HCT116 (cell line): Measurements from ENCODE around the gene GPD1L. TPM values are rescaled to one million over a fixed set of nuclear protein-coding genes. Genes with fewer than 3 reads are reported as not detected.

Source experiments
- ATAC-seq: fragments of 200-7000 bp; cut with Tn5 transposase; 2 replicates; pipeline ENCODE4 v1.9.1; 2020; ENCODE audit warnings: mild to moderate bottlenecking, moderate library complexity
- BruUV-seq: library from RNA; stranded (reverse); fragments of 400-500 nt; replicated peaks from 2 replicates; lab custom pipeline; 2021; lab: Mats Ljungman, UMichigan
- CTCF ChIA-PET: fragments of 300-600 bp; sonication (Branson Sonifier 250); formaldehyde crosslinking; loops from one replicate; lab custom pipeline; 2021; ENCODE audit warnings: antibody characterized with exemption; lab: Charles Lee
- POLR2A ChIA-PET: fragments of 300-600, 350-600 bp; sonication (Branson Sonifier 250); formaldehyde crosslinking; loops from one replicate; lab custom pipeline; 2021; ENCODE audit warnings: antibody characterized with exemption; lab: Charles Lee
- RAD21 ChIA-PET, 2 experiments: fragments of 300-600 bp; sonication (Branson Sonifier 250); formaldehyde crosslinking; loops; one replicate each; lab custom pipeline; 2023; ENCODE audit warnings: low total read pairs in 2 of 2; ENCODE audit not compliant: uncharacterized antibody in 2 of 2, unreplicated experiment in 2 of 2, low non-redundant PET in 1 of 2; lab: Charles Lee
- DNase-seq: peaks from one replicate; pipeline ENCODE4 v3.0.0-alpha.2; 2010; ENCODE audit warnings: low read depth, low spot score
- H2AFZ ChIP-seq: fragments of 200-600 bp; shearing (Covaris generic), sonication (generic); 2 replicates; pipeline ENCODE4 v1.6.1; 2017; ENCODE audit warnings: low read depth, mixed run types, mixed read lengths, antibody characterized with exemption, low read length; ENCODE audit not compliant: poor library complexity, severe bottlenecking
- H3K27ac ChIP-seq: 2 replicates; pipeline ENCODE4 v1.5.1; 2012; ENCODE audit warnings: low read depth, low read length
- H3K27me3 ChIP-seq: fragments of 200-600 bp; sonication (generic); 2 replicates; pipeline ENCODE4 v1.6.1; 2016; ENCODE audit warnings: mixed run types, low read length, mixed read lengths; ENCODE audit not compliant: insufficient read depth
- H3K36me3 ChIP-seq, 2 experiments: fragments of 200-500 bp in 1 of 2; fragments of 200-600 bp in 1 of 2; sonication (Bioruptor generic) in 1 of 2; sonication (generic) in 1 of 2; 2 replicates each; pipeline versions ENCODE4 v1.5.1 to v1.6.1; 2014 to 2016; ENCODE audit warnings: low read length in 2 of 2, inconsistent platforms in 1 of 2, mixed read lengths in 1 of 2, mixed run types in 1 of 2; ENCODE audit not compliant: insufficient read depth in 2 of 2, control insufficient read depth in 1 of 2
- H3K4me1 ChIP-seq, 2 experiments: fragments of 200-600 bp in 1 of 2; sonication (generic) in 1 of 2; 2 replicates each; pipeline versions ENCODE4 v1.5.1 to v1.6.1; 2012 to 2017; ENCODE audit warnings: low read length in 2 of 2, inconsistent platforms in 1 of 2, mild to moderate bottlenecking in 1 of 2, mixed read lengths in 1 of 2, mixed run types in 1 of 2, moderate library complexity in 1 of 2; ENCODE audit not compliant: insufficient read depth in 2 of 2, control insufficient read depth in 1 of 2
- H3K4me2 ChIP-seq: fragments of 200-600 bp; sonication (generic); 2 replicates; pipeline ENCODE4 v1.6.1; 2017; ENCODE audit warnings: mixed run types, low read length, mixed read lengths
- H3K4me3 ChIP-seq, 2 experiments: fragments of 200-600 bp in 1 of 2; sonication (generic) in 1 of 2; replicated peaks in 1 of 2; 2 replicates each; pipeline ENCODE4 v1.5.1; 2011 to 2016; ENCODE audit warnings: low read length in 2 of 2, control low read depth in 1 of 2, low read depth in 1 of 2, mild to moderate bottlenecking in 1 of 2, mixed read lengths in 1 of 2, mixed run types in 1 of 2
- H3K79me2 ChIP-seq: fragments of 200-600 bp; sonication (generic); 2 replicates; pipeline ENCODE4 v1.6.1; 2017; ENCODE audit warnings: mild to moderate bottlenecking, mixed run types, low read length, moderate library complexity, mixed read lengths; ENCODE audit not compliant: insufficient read depth
- H3K9ac ChIP-seq: fragments of 200-600 bp; sonication (generic); 2 replicates; pipeline ENCODE4 v1.6.1; 2016; ENCODE audit warnings: low read length, mixed read lengths
- H3K9me2 ChIP-seq: fragments of 200-600 bp; sonication (generic), shearing (Covaris generic); 2 replicates; pipeline ENCODE4 v1.6.1; 2017; ENCODE audit warnings: mixed run types, mild to moderate bottlenecking, moderate library complexity; ENCODE audit not compliant: insufficient read depth
- H3K9me3 ChIP-seq, 2 experiments: fragments of 200-500 bp in 1 of 2; fragments of 200-600 bp in 1 of 2; sonication (Bioruptor generic) in 1 of 2; sonication (generic) in 1 of 2; 2 replicates each; pipeline ENCODE4 v1.6.1; 2014 to 2017; ENCODE audit warnings: low read length in 2 of 2, mixed read lengths in 2 of 2, inconsistent platforms in 1 of 2, low read depth in 1 of 2, mild to moderate bottlenecking in 1 of 2, mixed run types in 1 of 2, moderate library complexity in 1 of 2; ENCODE audit not compliant: control insufficient read depth in 1 of 2, insufficient read depth in 1 of 2
- H4K20me1 ChIP-seq: fragments of 200-600 bp; sonication (generic), shearing (Covaris generic); 2 replicates; pipeline ENCODE4 v1.6.1; 2017; ENCODE audit warnings: mixed run types, mild to moderate bottlenecking, moderate library complexity; ENCODE audit not compliant: insufficient read depth
- CTCF ChIP-seq, 3 experiments: fragments of 200-600 bp in 1 of 3; sonication (generic) in 1 of 3; IDR thresholded peaks in 2 of 3; conservative IDR thresholded peaks in 1 of 3; 2 replicates each; pipeline ENCODE4 v1.5.1; 2012 to 2017; ENCODE audit warnings: low read depth in 2 of 3, low read length in 2 of 3, antibody characterized with exemption in 1 of 3, borderline replicate concordance in 1 of 3, control low read depth in 1 of 3, mild to moderate bottlenecking in 1 of 3, mixed read lengths in 1 of 3, mixed run types in 1 of 3, moderate library complexity in 1 of 3; ENCODE audit not compliant: insufficient read depth in 1 of 3
- EZH2 ChIP-seq: fragments of 200-600 bp; sonication (generic); IDR thresholded peaks from 2 replicates; pipeline ENCODE4 v1.6.1; 2017; ENCODE audit warnings: antibody characterized with exemption, mixed run types
- FOSL1 ChIP-seq: IDR thresholded peaks from 2 replicates; pipeline ENCODE4 v1.6.1; 2012; ENCODE audit warnings: low read depth
- RAD21 ChIP-seq: IDR thresholded peaks from 2 replicates; pipeline ENCODE4 v1.6.1; 2012; ENCODE audit warnings: low read depth, mild to moderate bottlenecking
- REST ChIP-seq: IDR thresholded peaks from 2 replicates; pipeline ENCODE4 v1.6.1; 2012; ENCODE audit warnings: low read depth
- YY1 ChIP-seq: IDR thresholded peaks from 2 replicates; pipeline ENCODE4 v1.6.1; 2011; ENCODE audit warnings: low read length, low read depth, moderate library complexity, mild to moderate bottlenecking; ENCODE audit not compliant: insufficient replicate concordance; ENCODE audit errors: extremely low read depth
- intact Hi-C: fragments of 100-400 bp; cut with micrococcal nuclease; formaldehyde crosslinking; loops from 2 replicates; pipeline ENCODE4 v1.10.0; 2022
- total RNA-seq: library from RNA; stranded (reverse); gene quantifications from one replicate; pipeline ENCODE4 v1.2.1, GENCODE V29; 2021; ENCODE audit not compliant: unreplicated experiment

Gene GPD1L
- total RNA-seq, 1 experiment from 2014 or later, result 21.9 TPM

- no peak overlapping the region for H2AFZ ChIP-seq
- no peaks in the 10 kb centered on the region for H3K27me3 ChIP-seq
- H3K36me3 ChIP-seq, result no peaks in the 10 kb centered on the region
- no peaks in the 10 kb centered on the region for H3K9me3 ChIP-seq
- no peak overlapping the region for H3K4me3 ChIP-seq
- ChIA-PET RAD21 (no interaction called here), POLR2A (no interaction called here), CTCF (no interaction called here)
- H3K4me1 ChIP-seq, result peaks cover 0 to 6% of the 10 kb centered on the region in 2 experiments; a peak in 2 of 4 replicates
- ATAC-seq, result no peak
- no peaks in the 10 kb centered on the region for H3K9me2 ChIP-seq
- no peak overlapping the region for H3K9ac ChIP-seq
- no peak for TF ChIP-seq REST
- no peak for TF ChIP-seq FOSL1
- no peak for TF ChIP-seq EZH2
- no peak for TF ChIP-seq CTCF (IDR thresholded peaks at IDR 0.05 in 2 of 3, conservative IDR thresholded peaks at IDR 0.05 in 1 of 3; ENCODE audit: borderline replicate concordance in 1 of 3, insufficient read depth in 1 of 3, low read depth in 2 of 3, low read length in 2 of 3)
- TF ChIP-seq YY1, result no peak
- TF ChIP-seq RAD21, result no peak
- intact Hi-C loops, result no loop called here
- no peak overlapping the region for H3K4me2 ChIP-seq
- H3K79me2 ChIP-seq, result no peaks in the 10 kb centered on the region
- BruUV-seq, result no TSS peak
- no peak for DNase-seq
- no peaks in the 10 kb centered on the region for H4K20me1 ChIP-seq
- no peak overlapping the region for H3K27ac ChIP-seq
These were observed 28.3 kb upstream of the GPD1L start for GRCh38 chr3:32078085-32078634.
